Medulla oblongata (tissue), 1 donor: ENCODE results near the gene ALKBH3.

Experiments
- DNase-seq: peaks from one replicate; pipeline ENCODE4 v3.0.0-alpha.2; 2015; ENCODE audit errors: extremely low spot score

ALKBH3 gene

DNA sequence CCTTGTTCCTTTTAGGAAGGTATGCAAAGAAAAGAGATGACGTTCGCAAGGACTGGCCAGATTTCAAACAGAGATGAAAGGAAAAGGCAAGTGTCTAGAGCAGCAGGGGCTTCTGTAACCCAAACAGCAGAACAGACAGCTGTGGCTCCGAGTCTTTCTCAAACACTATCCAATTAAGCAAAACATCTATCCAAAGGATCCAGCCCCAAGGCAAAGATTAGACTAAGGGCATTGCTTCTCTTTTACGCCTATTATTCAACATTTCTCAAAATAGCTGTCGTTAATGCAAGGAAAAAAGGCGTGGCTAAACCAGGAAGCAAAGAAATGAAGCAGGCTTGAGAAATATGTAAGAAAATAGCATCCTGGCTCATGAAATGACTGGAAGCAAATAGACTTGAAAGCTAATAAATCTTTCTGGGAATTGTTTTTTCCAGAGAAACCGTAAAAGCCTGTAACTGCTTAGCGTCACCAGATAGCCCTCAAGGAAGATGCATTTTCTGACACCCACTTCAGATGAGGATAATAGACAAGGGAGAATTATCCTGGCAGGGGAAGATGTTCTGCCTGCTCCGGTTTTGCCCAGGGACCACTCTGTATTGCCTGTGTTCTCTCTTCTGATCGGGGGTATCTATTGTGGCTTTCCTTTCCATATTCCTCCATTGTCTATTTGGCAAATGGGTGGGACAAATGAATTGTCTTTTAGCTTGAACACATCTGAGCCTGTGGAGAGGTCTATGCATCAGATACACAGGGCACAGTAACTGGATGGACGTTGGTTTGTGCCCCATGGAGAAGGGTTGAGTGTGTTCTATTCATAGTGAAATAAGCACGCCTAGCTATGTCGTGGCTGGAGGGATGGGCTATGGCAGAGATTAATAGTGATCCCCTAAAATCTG, 82.0 kb downstream of the ALKBH3 start:
- DNase-seq: no peak

DNA sequence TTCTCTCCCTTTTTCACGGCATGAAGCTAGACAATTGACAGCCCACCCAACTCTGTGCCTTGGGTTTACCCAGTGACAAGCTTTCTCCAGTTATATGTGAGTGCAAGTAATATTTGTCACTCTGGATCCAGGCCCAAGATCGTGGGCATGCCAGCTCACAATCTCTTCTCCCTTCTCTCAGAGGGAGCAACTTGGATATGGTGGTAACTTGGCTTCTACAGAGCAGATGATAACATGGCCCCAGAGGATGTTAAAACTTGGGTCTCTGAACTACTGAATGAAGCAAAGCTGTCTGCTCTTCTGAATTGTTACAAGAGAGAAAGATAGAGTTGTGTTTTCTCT, 82.6 kb downstream of the ALKBH3 start:
- DNase-seq: no peak

GRCh38 chr11:43967661-43968060, 87.0 kb downstream of the ALKBH3 start:
- no peak for DNase-seq

- DNase-seq: no peak
Measured at GRCh38 chr11:43968719-43969118, 88.1 kb downstream of the ALKBH3 start.

- DNase-seq: peak; percentile 76
Measured at GRCh38 chr11:43969543-43969942, 88.9 kb downstream of the ALKBH3 start.
